Hindlimb muscle (tissue), 1 donor: Measurements from ENCODE around the gene CCM2L. TPM values are rescaled to one million over a fixed set of nuclear protein-coding genes. Genes with fewer than 3 reads are reported as not detected.

Experiments used
- DNase-seq: peaks from one replicate; pipeline ENCODE4 v3.0.0-alpha.2; 2013
- polyA plus RNA-seq: library from polyadenylated mRNA; unstranded; fragments of 120-200 nt; gene quantifications from one replicate; pipeline ENCODE4 v1.2.1, GENCODE V29; 2013; ENCODE audit not compliant: insufficient read length

The CCM2L gene
- 6.8 TPM for polyA plus RNA-seq

GRCh38 chr20:32010101-32010500 lies at the start of gene CCM2L:
TSS of gene CCM2L (plus strand) at chr20:32010438. CDS start at chr20:32010455, 17 bp downstream.
- DNase-seq = no peak

GRCh38 chr20:31962761-31963160 lies 47.5 kb upstream of the CCM2L start:
- DNase-seq = no peak

- no peak for DNase-seq
These were observed 46.3 kb upstream of the CCM2L start for GRCh38 chr20:31963889-31964288.

GRCh38 chr20:31966991-31967655 lies 43.1 kb upstream of the CCM2L start:
- DNase-seq = no peak

GRCh38 chr20:31967830-31968249 lies 42.4 kb upstream of the CCM2L start, which contains the start of gene XKR7:
TSS of gene XKR7 (plus strand) at chr20:31968151. CDS start at chr20:31968176, 25 bp downstream.
- no peak for DNase-seq

GRCh38 chr20:31968291-31969126 lies 41.7 kb upstream of the CCM2L start:
- DNase-seq = peak; percentile 83

GRCh38 chr20:31969991-31970390 lies 40.2 kb upstream of the CCM2L start:
- no peak for DNase-seq

GRCh38 chr20:31972471-31973021 lies 37.7 kb upstream of the CCM2L start:
- DNase-seq = no peak

GRCh38 chr20:31974296-31974695 lies 35.9 kb upstream of the CCM2L start:
- DNase-seq = no peak

GRCh38 chr20:31974951-31975487 lies 35.2 kb upstream of the CCM2L start:
- no peak for DNase-seq

GRCh38 chr20:31975874-31976273 lies 34.4 kb upstream of the CCM2L start:
- no peak for DNase-seq

- no peak for DNase-seq
These were observed 33.2 kb upstream of the CCM2L start for GRCh38 chr20:31977080-31977479.

- DNase-seq = no peak
These were observed 30.4 kb upstream of the CCM2L start for GRCh38 chr20:31979713-31980426.

GRCh38 chr20:31981784-31982183 lies 28.5 kb upstream of the CCM2L start:
- DNase-seq = no peak

- DNase-seq = no peak
These were observed 25.2 kb upstream of the CCM2L start for GRCh38 chr20:31984981-31985471.

- no peak for DNase-seq
These were observed 22.5 kb upstream of the CCM2L start for GRCh38 chr20:31987744-31988143.

GRCh38 chr20:31988430-31989015 lies 21.7 kb upstream of the CCM2L start:
- no peak for DNase-seq

GRCh38 chr20:31989030-31989645 lies 21.1 kb upstream of the CCM2L start:
- no peak for DNase-seq

GRCh38 chr20:31990641-31991338 lies 19.4 kb upstream of the CCM2L start:
- DNase-seq = no peak

- no peak for DNase-seq
These were observed 18.9 kb upstream of the CCM2L start for GRCh38 chr20:31991339-31991705.

- no peak for DNase-seq
These were observed 18.2 kb upstream of the CCM2L start for GRCh38 chr20:31992086-31992485.
